ENCODE results near the gene LMNA. TPM values are rescaled to one million over a fixed set of nuclear protein-coding genes. Genes with fewer than 3 reads are reported as not detected.
A peak's percentile ranks its signal among the peaks of the same experiment; 100 is the strongest.

Gene LMNA
- total RNA-seq, 1 experiment from 2014 or later, result 68.8 TPM

DNA sequence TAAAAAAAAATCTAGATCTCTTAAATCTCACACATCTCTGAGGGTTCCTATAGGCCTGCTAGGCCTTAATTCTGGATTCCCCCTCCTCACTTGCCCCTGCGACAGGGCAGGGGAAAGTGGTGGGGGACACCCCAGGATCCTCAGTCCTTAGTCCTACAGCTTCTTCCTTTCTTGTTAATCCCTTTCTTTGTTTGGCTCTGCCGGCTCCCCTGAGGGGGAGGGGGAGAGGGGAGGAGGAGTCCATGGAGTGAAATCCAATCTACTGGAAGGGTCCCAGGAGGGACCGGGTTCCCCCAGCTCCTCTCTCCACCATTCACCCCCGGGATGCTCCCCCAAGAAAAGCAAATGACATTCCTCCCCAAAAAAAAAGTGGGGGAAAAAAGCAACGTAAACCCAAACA lies 40.8 kb upstream of the LMNA start:
- DNase-seq (ENCODE audit: low spot score), result peak; percentile 80
- POLR2A ChIA-PET, result interaction anchor here (1.1 to 3.8 kb wide), 4 partner anchors 13 to 95 kb away, joined by 3 to 17 read pairs (median 4); partner anchors contain the start of genes ARHGEF2, LAMTOR2, RAB25 and UBQLN4
- no peaks in the 10 kb centered on the region for H3K9me3 Mint-ChIP-seq
- H3K27me3 Mint-ChIP-seq (ENCODE audit: low read depth), result no peaks in the 10 kb centered on the region
- peak overlapping the region; percentile 64 for H3K4me3 Mint-ChIP-seq
- TF ChIP-seq ATF1 (CRISPR knock-in tag; IDR thresholded peaks at IDR 0.05), result no peak
- no peak for TF ChIP-seq NR2C2 (CRISPR knock-in tag; IDR thresholded peaks at IDR 0.05)
- no peak for TF ChIP-seq ZNF423 (CRISPR knock-in tag; IDR thresholded peaks at IDR 0.05)
- peak; percentile 49; the same call in 1 of the 2 replicates for TF ChIP-seq SP1 (CRISPR knock-in tag; conservative IDR thresholded peaks at IDR 0.05)
- TF ChIP-seq SMAD4 (CRISPR knock-in tag; IDR thresholded peaks at IDR 0.05), result no peak
- peak; percentile 61; the same call in 1 of the 2 replicates for TF ChIP-seq ETV6 (CRISPR knock-in tag; IDR thresholded peaks at IDR 0.05)
- TF ChIP-seq GABPB1 (CRISPR knock-in tag; IDR thresholded peaks at IDR 0.05), result no peak
- TF ChIP-seq, protein P1, sequence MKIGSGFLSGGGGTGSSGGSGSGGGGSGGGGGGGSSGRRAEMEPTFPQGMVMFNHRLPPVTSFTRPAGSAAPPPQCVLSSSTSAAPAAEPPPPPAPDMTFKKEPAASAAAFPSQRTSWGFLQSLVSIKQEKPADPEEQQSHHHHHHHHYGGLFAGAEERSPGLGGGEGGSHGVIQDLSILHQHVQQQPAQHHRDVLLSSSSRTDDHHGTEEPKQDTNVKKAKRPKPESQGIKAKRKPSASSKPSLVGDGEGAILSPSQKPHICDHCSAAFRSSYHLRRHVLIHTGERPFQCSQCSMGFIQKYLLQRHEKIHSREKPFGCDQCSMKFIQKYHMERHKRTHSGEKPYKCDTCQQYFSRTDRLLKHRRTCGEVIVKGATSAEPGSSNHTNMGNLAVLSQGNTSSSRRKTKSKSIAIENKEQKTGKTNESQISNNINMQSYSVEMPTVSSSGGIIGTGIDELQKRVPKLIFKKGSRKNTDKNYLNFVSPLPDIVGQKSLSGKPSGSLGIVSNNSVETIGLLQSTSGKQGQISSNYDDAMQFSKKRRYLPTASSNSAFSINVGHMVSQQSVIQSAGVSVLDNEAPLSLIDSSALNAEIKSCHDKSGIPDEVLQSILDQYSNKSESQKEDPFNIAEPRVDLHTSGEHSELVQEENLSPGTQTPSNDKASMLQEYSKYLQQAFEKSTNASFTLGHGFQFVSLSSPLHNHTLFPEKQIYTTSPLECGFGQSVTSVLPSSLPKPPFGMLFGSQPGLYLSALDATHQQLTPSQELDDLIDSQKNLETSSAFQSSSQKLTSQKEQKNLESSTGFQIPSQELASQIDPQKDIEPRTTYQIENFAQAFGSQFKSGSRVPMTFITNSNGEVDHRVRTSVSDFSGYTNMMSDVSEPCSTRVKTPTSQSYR (CRISPR knock-in tag; IDR thresholded peaks at IDR 0.05), result 0 out of 2 replicates have a peak, but pooled peaks have one; percentile 45
- ATAC-seq, result peak; percentile 65
- H3K27ac Mint-ChIP-seq, result peak overlapping the region; percentile 98
- peaks cover 70% of the 10 kb centered on the region for H3K4me1 Mint-ChIP-seq
- H3K36me3 Mint-ChIP-seq, result peaks cover 17% of the 10 kb centered on the region
- CTCF ChIA-PET, result interaction anchor here (0.7 to 3.8 kb wide), 18 partner anchors 9 to 151 kb away, joined by 3 to 27 read pairs (median 6); partner anchors contain the start of genes ARHGEF2, LAMTOR2, MEX3A and RAB25

GRCh38 chr1:156074661-156075060 lies 39.9 kb upstream of the LMNA start:
- no peak for TF ChIP-seq E2F5 (CRISPR knock-in tag; IDR thresholded peaks at IDR 0.05)
- TF ChIP-seq, protein P2, sequence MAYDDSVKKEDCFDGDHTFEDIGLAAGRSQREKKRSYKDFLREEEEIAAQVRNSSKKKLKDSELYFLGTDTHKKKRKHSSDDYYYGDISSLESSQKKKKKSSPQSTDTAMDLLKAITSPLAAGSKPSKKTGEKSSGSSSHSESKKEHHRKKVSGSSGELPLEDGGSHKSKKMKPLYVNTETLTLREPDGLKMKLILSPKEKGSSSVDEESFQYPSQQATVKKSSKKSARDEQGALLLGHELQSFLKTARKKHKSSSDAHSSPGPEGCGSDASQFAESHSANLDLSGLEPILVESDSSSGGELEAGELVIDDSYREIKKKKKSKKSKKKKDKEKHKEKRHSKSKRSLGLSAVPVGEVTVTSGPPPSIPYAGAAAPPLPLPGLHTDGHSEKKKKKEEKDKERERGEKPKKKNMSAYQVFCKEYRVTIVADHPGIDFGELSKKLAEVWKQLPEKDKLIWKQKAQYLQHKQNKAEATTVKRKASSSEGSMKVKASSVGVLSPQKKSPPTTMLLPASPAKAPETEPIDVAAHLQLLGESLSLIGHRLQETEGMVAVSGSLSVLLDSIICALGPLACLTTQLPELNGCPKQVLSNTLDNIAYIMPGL (CRISPR knock-in tag; IDR thresholded peaks at IDR 0.05), result no peak
- TF ChIP-seq IRF2 (CRISPR knock-in tag; IDR thresholded peaks at IDR 0.05; ENCODE audit: borderline replicate concordance, low read depth), result no peak
- TF ChIP-seq ATF3 (CRISPR knock-in tag; conservative IDR thresholded peaks at IDR 0.05), result no peak
- TF ChIP-seq, protein P3, sequence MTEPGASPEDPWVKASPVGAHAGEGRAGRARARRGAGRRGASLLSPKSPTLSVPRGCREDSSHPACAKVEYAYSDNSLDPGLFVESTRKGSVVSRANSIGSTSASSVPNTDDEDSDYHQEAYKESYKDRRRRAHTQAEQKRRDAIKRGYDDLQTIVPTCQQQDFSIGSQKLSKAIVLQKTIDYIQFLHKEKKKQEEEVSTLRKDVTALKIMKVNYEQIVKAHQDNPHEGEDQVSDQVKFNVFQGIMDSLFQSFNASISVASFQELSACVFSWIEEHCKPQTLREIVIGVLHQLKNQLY (CRISPR knock-in tag; IDR thresholded peaks at IDR 0.05), result no peak
- no peak for TF ChIP-seq TP53 (CRISPR knock-in tag; IDR thresholded peaks at IDR 0.05)
- no peak for TF ChIP-seq ZNF219 (CRISPR knock-in tag; IDR thresholded peaks at IDR 0.05; ENCODE audit: borderline replicate concordance)
- TF ChIP-seq PREB (CRISPR knock-in tag; IDR thresholded peaks at IDR 0.05; ENCODE audit: borderline replicate concordance), result no peak
- TF ChIP-seq GRHL2 (CRISPR knock-in tag; IDR thresholded peaks at IDR 0.05; ENCODE audit: insufficient replicate concordance, severe bottlenecking), result no peak
- TF ChIP-seq, protein P4, sequence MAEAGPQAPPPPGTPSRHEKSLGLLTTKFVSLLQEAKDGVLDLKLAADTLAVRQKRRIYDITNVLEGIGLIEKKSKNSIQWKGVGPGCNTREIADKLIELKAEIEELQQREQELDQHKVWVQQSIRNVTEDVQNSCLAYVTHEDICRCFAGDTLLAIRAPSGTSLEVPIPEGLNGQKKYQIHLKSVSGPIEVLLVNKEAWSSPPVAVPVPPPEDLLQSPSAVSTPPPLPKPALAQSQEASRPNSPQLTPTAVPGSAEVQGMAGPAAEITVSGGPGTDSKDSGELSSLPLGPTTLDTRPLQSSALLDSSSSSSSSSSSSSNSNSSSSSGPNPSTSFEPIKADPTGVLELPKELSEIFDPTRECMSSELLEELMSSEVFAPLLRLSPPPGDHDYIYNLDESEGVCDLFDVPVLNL (CRISPR knock-in tag; IDR thresholded peaks at IDR 0.05; ENCODE audit: borderline replicate concordance, low read depth), result no peak
- Mint-ChIP-seq H3K27me3 (ENCODE audit: low read depth) (no peaks in the 10 kb centered on the region), H3K4me3 (peak overlapping the region; percentile 39), H3K4me1 (peaks cover 79% of the 10 kb centered on the region), H3K9me3 (no peaks in the 10 kb centered on the region), H3K36me3 (peaks cover 16% of the 10 kb centered on the region), H3K27ac (peak overlapping the region; percentile 85)
- CTCF ChIA-PET, result interaction anchor here (0.9 to 3.8 kb wide), 8 partner anchors 9 to 99 kb away, joined by 3 to 27 read pairs (median 8); partner anchors contain the start of genes ARHGEF2, LAMTOR2, RAB25 and UBQLN4
- POLR2A ChIA-PET, result interaction anchor here (1.1 to 3.8 kb wide), 3 partner anchors 8 to 21 kb away, joined by 3 to 17 read pairs (median 3); partner anchors contain the start of genes LAMTOR2, RAB25 and UBQLN4
- DNase-seq (ENCODE audit: low spot score), result no peak
- ATAC-seq, result no peak; the same call in 1 of the 2 replicates
